GM12878 (cell line): Measurements from ENCODE around the gene CPT1C. TPM values are rescaled to one million over a fixed set of nuclear protein-coding genes. Genes with fewer than 3 reads are reported as not detected.
A peak's percentile ranks its signal among the peaks of the same experiment; 100 is the strongest.

Source experiments
- ATAC-seq: fragments of 200-7000 bp; cut with Tn5 transposase; 3 replicates; pipeline ENCODE4 v1.9.1; 2020; ENCODE audit warnings: mild to moderate bottlenecking, moderate library complexity
- BruUV-seq: library from RNA; stranded (reverse); fragments of 400-500 nt; replicated peaks from 2 replicates; lab custom pipeline; 2021; lab: Mats Ljungman, UMichigan
- CTCF ChIA-PET: fragments of 300-600 bp; sonication (Branson Sonifier 250); formaldehyde crosslinking; extraction: SDS; loops from one replicate; lab custom pipeline; 2021; ENCODE audit warnings: inconsistent platforms; lab: Yijun Ruan, JAX
- POLR2A ChIA-PET: fragments of 350-600 bp; formaldehyde crosslinking; extraction: SDS; loops from one replicate; lab custom pipeline; 2021; ENCODE audit warnings: inconsistent platforms; lab: Charles Lee
- RAD21 ChIA-PET: fragments of 300-600 bp; sonication (Branson Sonifier 250); formaldehyde crosslinking; loops from one replicate; lab custom pipeline; 2023; ENCODE audit warnings: antibody characterized with exemption; ENCODE audit not compliant: unreplicated experiment; lab: Charles Lee
- SMC1A ChIA-PET: fragments of 300-600 bp; sonication (Branson Sonifier 250); formaldehyde crosslinking; loops from one replicate; lab custom pipeline; 2023; ENCODE audit not compliant: unreplicated experiment, uncharacterized antibody; lab: Charles Lee
- DNase-seq: peaks from one replicate; pipeline ENCODE4 v3.0.0-alpha.2; 2011; ENCODE audit warnings: low read depth, low spot score
- FAIRE-seq: peaks from 3 replicates; lab custom pipeline; 2011; peaks lifted over from hg19 to GRCh38; lab: Jason Lieb, UNC
- H2AFZ ChIP-seq: 2 replicates; pipeline ENCODE4 v1.6.0; 2011; ENCODE audit warnings: low read depth, low read length, control low read depth; ENCODE audit not compliant: control insufficient read depth
- H3K27ac ChIP-seq: 2 replicates; pipeline ENCODE4 v1.5.1; 2011; ENCODE audit warnings: control low read depth; ENCODE audit not compliant: control insufficient read depth, insufficient read depth
- H3K27me3 ChIP-seq, 2 experiments: replicated peaks in 1 of 2; 2 replicates each; pipeline versions ENCODE4 v1.6.0 to v1.6.1; 2011; ENCODE audit warnings: low read length in 1 of 2; ENCODE audit not compliant: control insufficient read depth in 2 of 2, insufficient read depth in 2 of 2
- H3K36me3 ChIP-seq, 2 experiments: 2 replicates each; pipeline ENCODE4 v1.5.1; 2011; ENCODE audit warnings: low read length in 1 of 2; ENCODE audit not compliant: control insufficient read depth in 2 of 2, insufficient read depth in 2 of 2
- H3K4me1 ChIP-seq: 2 replicates; pipeline ENCODE4 v1.6.1; 2011; ENCODE audit warnings: mild to moderate bottlenecking, low read length, moderate library complexity, mixed read lengths; ENCODE audit not compliant: control insufficient read depth, insufficient read depth
- H3K4me2 ChIP-seq: 2 replicates; pipeline ENCODE4 v1.6.0; 2011; ENCODE audit warnings: control low read depth; ENCODE audit not compliant: control insufficient read depth, insufficient read depth
- H3K4me3 ChIP-seq: fragments of 200-600 bp; sonication (generic); 2 replicates; pipeline ENCODE4 v1.5.1; 2016
- H3K79me2 ChIP-seq: 2 replicates; pipeline ENCODE4 v1.6.0; 2011; ENCODE audit warnings: low read length; ENCODE audit not compliant: control insufficient read depth, insufficient read depth
- H3K9ac ChIP-seq: 2 replicates; pipeline ENCODE4 v1.8.0; 2011; ENCODE audit warnings: low read length, control low read depth, mixed read lengths; ENCODE audit not compliant: control insufficient read depth, insufficient read depth
- H3K9me3 ChIP-seq: replicated peaks from 3 replicates; pipeline ENCODE4 v1.5.1; 2011; ENCODE audit warnings: mild to moderate bottlenecking, low read length; ENCODE audit not compliant: control insufficient read depth, insufficient read depth
- H4K20me1 ChIP-seq: 2 replicates; pipeline ENCODE4 v1.6.0; 2011; ENCODE audit not compliant: control insufficient read depth, insufficient read depth
- BACH1 ChIP-seq: fragments of 450-650 bp; IDR thresholded peaks from 2 replicates; pipeline ENCODE4 v1.6.1; 2017; ENCODE audit warnings: mild to moderate bottlenecking, borderline replicate concordance
- BHLHE40 ChIP-seq, 2 experiments: fragments of 450-650 bp in 1 of 2; IDR thresholded peaks; 2 replicates each; pipeline ENCODE4 v1.6.1; 2011 to 2017; ENCODE audit warnings: low read depth in 2 of 2, borderline replicate concordance in 1 of 2, improper control_type of control experiment in 1 of 2, low read length in 1 of 2, mild to moderate bottlenecking in 1 of 2
- CREM ChIP-seq: IDR thresholded peaks from 2 replicates; pipeline ENCODE4 v1.6.1; 2014; ENCODE audit warnings: antibody characterized with exemption, low read depth
- EP300 ChIP-seq, 2 experiments: fragments of 150-350 bp in 1 of 2; IDR thresholded peaks; 2 replicates each; pipeline ENCODE4 v1.6.1; 2011 to 2012; ENCODE audit warnings: low read depth in 2 of 2, low read length in 2 of 2, borderline replicate concordance in 1 of 2, improper control_type of control experiment in 1 of 2, inconsistent platforms in 1 of 2; ENCODE audit not compliant: control insufficient read depth in 1 of 2
- ETV6 ChIP-seq, 2 experiments: fragments of 450-650 bp in 1 of 2; IDR thresholded peaks in 1 of 2; conservative IDR thresholded peaks in 1 of 2; 2 replicates each; pipeline ENCODE4 v1.6.1; 2014; ENCODE audit warnings: antibody characterized with exemption in 1 of 2, borderline replicate concordance in 1 of 2, low read depth in 1 of 2, mild to moderate bottlenecking in 1 of 2, moderate library complexity in 1 of 2
- FOXM1 ChIP-seq: IDR thresholded peaks from 2 replicates; pipeline ENCODE4 v1.6.1; 2012; ENCODE audit warnings: low read depth, mild to moderate bottlenecking, inconsistent platforms, low read length, moderate library complexity
- NFIC ChIP-seq: IDR thresholded peaks from 2 replicates; pipeline ENCODE4 v1.6.1; 2012; ENCODE audit warnings: low read depth, mild to moderate bottlenecking, inconsistent platforms, low read length, moderate library complexity
- POLR2A ChIP-seq: IDR thresholded peaks from 2 replicates; pipeline ENCODE4 v1.6.1; 2011; ENCODE audit warnings: low read depth, mild to moderate bottlenecking, low read length
- POLR2AphosphoS5 ChIP-seq: IDR thresholded peaks from 2 replicates; pipeline ENCODE4 v1.6.1; 2011; ENCODE audit warnings: mild to moderate bottlenecking, low read length, inconsistent platforms
- TCF12 ChIP-seq: IDR thresholded peaks from 2 replicates; pipeline ENCODE4 v1.6.1; 2011; ENCODE audit warnings: low read depth, mild to moderate bottlenecking, low read length
- ZBED1 ChIP-seq: IDR thresholded peaks from 2 replicates; pipeline ENCODE4 v1.6.1; 2016; ENCODE audit warnings: borderline replicate concordance
- ZNF384 ChIP-seq: IDR thresholded peaks from 2 replicates; pipeline ENCODE4 v1.6.1; 2012; ENCODE audit warnings: low read depth, mild to moderate bottlenecking, low read length, improper control_type of control experiment, borderline replicate concordance
- ZNF622 ChIP-seq: fragments of 450-650 bp; IDR thresholded peaks from 2 replicates; pipeline ENCODE4 v1.6.1; 2017; ENCODE audit warnings: mild to moderate bottlenecking, inconsistent platforms
- WGBS: methylation state at CpG from one replicate; pipeline ENCODE4 v1.1.6; 2016; ENCODE audit warnings: low lambda C conversion rate; ENCODE audit not compliant: insufficient replicate concordance, insufficient coverage; ENCODE audit errors: missing lambda C conversion rate; 5-methylcytosine and 5-hydroxymethylcytosine counted together
- in situ Hi-C: fragments of 300-500 bp; cut with MboI; formaldehyde crosslinking; loops from 9 replicates; pipeline ENCODE4 v1.14.3; 2018; ENCODE audit warnings: mixed read lengths
- intact Hi-C: fragments of 100-400 bp; cut with micrococcal nuclease; formaldehyde crosslinking; loops from one replicate; pipeline ENCODE4 v1.14.2; 2022; ENCODE audit not compliant: unreplicated experiment
- polyA plus RNA-seq, 11 experiments: library from polyadenylated mRNA; depleted of rRNA in 4 of 11; unstranded in 6 of 11; stranded (reverse) in 5 of 11; fragments of >200 nt; fragmentation: Nextera tagmentation in 4 of 11; fragmentation: Illumina TruSeq in 1 of 11; extraction: Ambion mirVana in 4 of 11; extraction: Trizol in 1 of 11; gene quantifications; 1 replicate in 1 of 11; 2 replicates in 10 of 11; pipeline versions ENCODE4 v1.2.1 to v1.2.3, GENCODE V29; 2011 to 2016; ENCODE audit warnings: inconsistent platforms in 2 of 11, missing spikeins in 2 of 11, low read depth in 1 of 11
- total RNA-seq, 4 experiments: library from RNA; depleted of rRNA in 3 of 4; stranded (reverse); fragments of >200 nt in 3 of 4; fragmentation: Illumina TruSeq in 1 of 4; extraction: Trizol in 1 of 4; gene quantifications; 2 replicates each; pipeline versions ENCODE4 v1.2.1 to v1.2.3, GENCODE V29; 2013 to 2021
- TF ChIP-seq, protein P1 (sequence below): fragments of 450-650 bp; conservative IDR thresholded peaks from 2 replicates; pipeline ENCODE4 v1.6.1; 2017; ENCODE audit warnings: mild to moderate bottlenecking, moderate library complexity
- TF ChIP-seq, protein P2 (sequence below): IDR thresholded peaks from 2 replicates; pipeline ENCODE4 v1.6.1; 2012; ENCODE audit warnings: improper control_type of control experiment, low read depth, low read length; ENCODE audit not compliant: insufficient replicate concordance

CPT1C gene
- total and polyA plus RNA-seq, 10 of the 15 experiments (the other 5 are each of a cell fraction or from before 2014, with no cell fraction given), result 0.04 to 0.56 (median 0.21) TPM; not detected in 3

- Histone ChIP-seq H3K9ac (no peak within 1 kb of the TSS), H3K9me3 (no peaks in the 10 kb centered on the region; the same call in 2 of the 3 replicates), H3K4me3 (no peak within 1 kb of the TSS), H2AFZ (no peak within 1 kb of the TSS), H3K79me2 (no peaks in the 10 kb centered on the region; the same call in 1 of the 2 replicates), H3K27me3 (no peaks in the 10 kb centered on the region; a peak in 1 of 4 replicates), H3K27ac (no peak within 1 kb of the TSS), H4K20me1 (peaks cover 4% of the 10 kb centered on the region; the same call in 1 of the 2 replicates), H3K4me1 (peaks cover 8% of the 10 kb centered on the region), H3K36me3 (peaks cover 4 to 31% of the 10 kb centered on the region in 2 experiments; a peak in 3 of 4 replicates), H3K4me2 (no peak within 1 kb of the TSS)
- ChIA-PET RAD21 (no interaction called here), CTCF (interaction anchor here (1.2 kb wide), 1 partner anchor 119 kb away, joined by 3 read pairs; no protein-coding TSS in a partner anchor), SMC1A (no interaction called here), POLR2A (no interaction called here)
- intact Hi-C loops (no loop called here), in situ Hi-C loops (no loop called here)
- DNase-seq, result no peak
- ATAC-seq, result peak; percentile 64
- FAIRE-seq, result no peak
- BruUV-seq, result no TSS peak
- WGBS, result 35% methylated on average over 52 of the region's 54 CpGs
- TF ChIP-seq ETV6 (conservative IDR thresholded peaks at IDR 0.05 in 1 of 2, IDR thresholded peaks at IDR 0.05 in 1 of 2; ENCODE audit: borderline replicate concordance in 1 of 2, low read depth in 1 of 2), result no peak
- TF ChIP-seq EP300 (IDR thresholded peaks at IDR 0.05; ENCODE audit: borderline replicate concordance in 1 of 2, control insufficient read depth in 1 of 2, low read depth in 2 of 2, low read length in 2 of 2), result no peak
- TF ChIP-seq POLR2AphosphoS5, result peak; percentile 26; the same call in 1 of the 2 replicates
- peak; percentile 69 for TF ChIP-seq POLR2A
- TF ChIP-seq CREM, result no peak
- no peak for TF ChIP-seq BACH1
- TF ChIP-seq BHLHE40 (IDR thresholded peaks at IDR 0.05; ENCODE audit: borderline replicate concordance in 1 of 2, low read depth in 2 of 2, low read length in 1 of 2), result no peak
- TF ChIP-seq NFIC, result no peak
- TF ChIP-seq TCF12, result no peak
- TF ChIP-seq FOXM1, result 0 out of 2 replicates have a peak, but pooled peaks have one; percentile 3
- TF ChIP-seq ZNF622, result no peak
- peak; percentile 23; the same call in 1 of the 2 replicates for TF ChIP-seq ZBED1
- no peak for TF ChIP-seq ZNF384
- TF ChIP-seq, protein P1, sequence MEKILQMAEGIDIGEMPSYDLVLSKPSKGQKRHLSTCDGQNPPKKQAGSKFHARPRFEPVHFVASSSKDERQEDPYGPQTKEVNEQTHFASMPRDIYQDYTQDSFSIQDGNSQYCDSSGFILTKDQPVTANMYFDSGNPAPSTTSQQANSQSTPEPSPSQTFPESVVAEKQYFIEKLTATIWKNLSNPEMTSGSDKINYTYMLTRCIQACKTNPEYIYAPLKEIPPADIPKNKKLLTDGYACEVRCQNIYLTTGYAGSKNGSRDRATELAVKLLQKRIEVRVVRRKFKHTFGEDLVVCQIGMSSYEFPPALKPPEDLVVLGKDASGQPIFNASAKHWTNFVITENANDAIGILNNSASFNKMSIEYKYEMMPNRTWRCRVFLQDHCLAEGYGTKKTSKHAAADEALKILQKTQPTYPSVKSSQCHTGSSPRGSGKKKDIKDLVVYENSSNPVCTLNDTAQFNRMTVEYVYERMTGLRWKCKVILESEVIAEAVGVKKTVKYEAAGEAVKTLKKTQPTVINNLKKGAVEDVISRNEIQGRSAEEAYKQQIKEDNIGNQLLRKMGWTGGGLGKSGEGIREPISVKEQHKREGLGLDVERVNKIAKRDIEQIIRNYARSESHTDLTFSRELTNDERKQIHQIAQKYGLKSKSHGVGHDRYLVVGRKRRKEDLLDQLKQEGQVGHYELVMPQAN, result no peak
- TF ChIP-seq, protein P2, sequence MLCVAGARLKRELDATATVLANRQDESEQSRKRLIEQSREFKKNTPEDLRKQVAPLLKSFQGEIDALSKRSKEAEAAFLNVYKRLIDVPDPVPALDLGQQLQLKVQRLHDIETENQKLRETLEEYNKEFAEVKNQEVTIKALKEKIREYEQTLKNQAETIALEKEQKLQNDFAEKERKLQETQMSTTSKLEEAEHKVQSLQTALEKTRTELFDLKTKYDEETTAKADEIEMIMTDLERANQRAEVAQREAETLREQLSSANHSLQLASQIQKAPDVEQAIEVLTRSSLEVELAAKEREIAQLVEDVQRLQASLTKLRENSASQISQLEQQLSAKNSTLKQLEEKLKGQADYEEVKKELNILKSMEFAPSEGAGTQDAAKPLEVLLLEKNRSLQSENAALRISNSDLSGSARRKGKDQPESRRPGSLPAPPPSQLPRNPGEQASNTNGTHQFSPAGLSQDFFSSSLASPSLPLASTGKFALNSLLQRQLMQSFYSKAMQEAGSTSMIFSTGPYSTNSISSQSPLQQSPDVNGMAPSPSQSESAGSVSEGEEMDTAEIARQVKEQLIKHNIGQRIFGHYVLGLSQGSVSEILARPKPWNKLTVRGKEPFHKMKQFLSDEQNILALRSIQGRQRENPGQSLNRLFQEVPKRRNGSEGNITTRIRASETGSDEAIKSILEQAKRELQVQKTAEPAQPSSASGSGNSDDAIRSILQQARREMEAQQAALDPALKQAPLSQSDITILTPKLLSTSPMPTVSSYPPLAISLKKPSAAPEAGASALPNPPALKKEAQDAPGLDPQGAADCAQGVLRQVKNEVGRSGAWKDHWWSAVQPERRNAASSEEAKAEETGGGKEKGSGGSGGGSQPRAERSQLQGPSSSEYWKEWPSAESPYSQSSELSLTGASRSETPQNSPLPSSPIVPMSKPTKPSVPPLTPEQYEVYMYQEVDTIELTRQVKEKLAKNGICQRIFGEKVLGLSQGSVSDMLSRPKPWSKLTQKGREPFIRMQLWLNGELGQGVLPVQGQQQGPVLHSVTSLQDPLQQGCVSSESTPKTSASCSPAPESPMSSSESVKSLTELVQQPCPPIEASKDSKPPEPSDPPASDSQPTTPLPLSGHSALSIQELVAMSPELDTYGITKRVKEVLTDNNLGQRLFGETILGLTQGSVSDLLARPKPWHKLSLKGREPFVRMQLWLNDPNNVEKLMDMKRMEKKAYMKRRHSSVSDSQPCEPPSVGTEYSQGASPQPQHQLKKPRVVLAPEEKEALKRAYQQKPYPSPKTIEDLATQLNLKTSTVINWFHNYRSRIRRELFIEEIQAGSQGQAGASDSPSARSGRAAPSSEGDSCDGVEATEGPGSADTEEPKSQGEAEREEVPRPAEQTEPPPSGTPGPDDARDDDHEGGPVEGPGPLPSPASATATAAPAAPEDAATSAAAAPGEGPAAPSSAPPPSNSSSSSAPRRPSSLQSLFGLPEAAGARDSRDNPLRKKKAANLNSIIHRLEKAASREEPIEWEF, result no peak
Measured at GRCh38 chr19:49689133-49690078, 1.5 kb upstream of the CPT1C start, which contains the start of gene ADM5. Gene ADM5, plus strand, starts transcription at chr19:49689594. Its CDS starts 244 bp downstream, at chr19:49689838.
